ENCODE measurements around the gene PIP5K1C. TPM values are rescaled to one million over a fixed set of nuclear protein-coding genes. Genes with fewer than 3 reads are reported as not detected.

Gene PIP5K1C
- total RNA-seq, 1 experiment from 2014 or later: 20.0 TPM

- H3K4me2 ChIP-seq: no peak overlapping the region
- no peaks in the 10 kb centered on the region for H3K27me3 ChIP-seq (ENCODE audit: insufficient read depth, low read depth)
- H3K36me3 ChIP-seq (ENCODE audit: low read depth): no peaks in the 10 kb centered on the region
- intact Hi-C loops (cut with micrococcal nuclease; ENCODE audit: unreplicated experiment): no loop called here
- H3F3A ChIP-seq (ENCODE audit: insufficient read depth, low read depth): no peaks in the 10 kb centered on the region
- H2AFZ ChIP-seq: no peak overlapping the region
- H3K4me3 ChIP-seq: no peak overlapping the region
- H3K79me2 ChIP-seq (ENCODE audit: low read depth): no peaks in the 10 kb centered on the region
- no peaks in the 10 kb centered on the region for H3K4me1 ChIP-seq (replicated peaks; ENCODE audit: insufficient read depth)
- no peaks in the 10 kb centered on the region for H3K9me2 ChIP-seq (ENCODE audit: insufficient read depth)
- ChIA-PET CTCF (no interaction called here), POLR2A (ENCODE audit: unreplicated experiment) (no interaction called here)
- no peaks in the 10 kb centered on the region for H3K9me3 ChIP-seq (ENCODE audit: insufficient read depth, low read depth)
- TF ChIP-seq EZH2 (IDR thresholded peaks at IDR 0.05; ENCODE audit: low read depth): no peak
- TF ChIP-seq, protein P1, sequence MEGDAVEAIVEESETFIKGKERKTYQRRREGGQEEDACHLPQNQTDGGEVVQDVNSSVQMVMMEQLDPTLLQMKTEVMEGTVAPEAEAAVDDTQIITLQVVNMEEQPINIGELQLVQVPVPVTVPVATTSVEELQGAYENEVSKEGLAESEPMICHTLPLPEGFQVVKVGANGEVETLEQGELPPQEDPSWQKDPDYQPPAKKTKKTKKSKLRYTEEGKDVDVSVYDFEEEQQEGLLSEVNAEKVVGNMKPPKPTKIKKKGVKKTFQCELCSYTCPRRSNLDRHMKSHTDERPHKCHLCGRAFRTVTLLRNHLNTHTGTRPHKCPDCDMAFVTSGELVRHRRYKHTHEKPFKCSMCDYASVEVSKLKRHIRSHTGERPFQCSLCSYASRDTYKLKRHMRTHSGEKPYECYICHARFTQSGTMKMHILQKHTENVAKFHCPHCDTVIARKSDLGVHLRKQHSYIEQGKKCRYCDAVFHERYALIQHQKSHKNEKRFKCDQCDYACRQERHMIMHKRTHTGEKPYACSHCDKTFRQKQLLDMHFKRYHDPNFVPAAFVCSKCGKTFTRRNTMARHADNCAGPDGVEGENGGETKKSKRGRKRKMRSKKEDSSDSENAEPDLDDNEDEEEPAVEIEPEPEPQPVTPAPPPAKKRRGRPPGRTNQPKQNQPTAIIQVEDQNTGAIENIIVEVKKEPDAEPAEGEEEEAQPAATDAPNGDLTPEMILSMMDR (conservative IDR thresholded peaks at IDR 0.05): no peak
- no peak overlapping the region for H3K27ac ChIP-seq
- H4K20me1 ChIP-seq (ENCODE audit: insufficient read depth): no peaks in the 10 kb centered on the region
- no peak for DNase-seq
- BruUV-seq (replicated peaks): no TSS peak
These were observed 61.8 kb downstream of the PIP5K1C start for GRCh38 chr19:3638208-3639193.

DNA sequence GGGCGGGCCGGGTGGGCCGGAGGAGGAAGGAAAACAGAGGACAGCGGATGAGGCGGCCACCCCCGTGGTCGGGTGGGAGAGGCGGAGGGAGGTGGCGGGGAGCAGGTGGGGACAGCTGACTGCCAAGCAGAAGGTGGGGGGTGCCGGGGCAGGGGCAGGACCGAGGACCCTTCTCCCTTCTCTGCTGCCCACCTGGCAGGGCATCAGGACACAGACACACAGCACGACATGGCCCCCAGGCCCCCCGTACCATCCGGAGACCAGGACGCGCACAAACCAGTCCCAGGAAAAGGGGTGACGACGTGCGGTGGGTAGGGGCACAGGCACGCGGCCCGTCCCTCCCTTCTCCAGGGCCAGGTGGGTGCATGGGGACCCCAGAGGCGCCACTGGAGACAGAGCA lies 62.6 kb downstream of the PIP5K1C start:
- Histone ChIP-seq H2AFZ (no peak overlapping the region), H3K4me1 (replicated peaks; ENCODE audit: insufficient read depth) (no peaks in the 10 kb centered on the region), H4K20me1 (ENCODE audit: insufficient read depth) (no peaks in the 10 kb centered on the region), H3K27me3 (ENCODE audit: insufficient read depth, low read depth) (no peaks in the 10 kb centered on the region), H3K4me2 (no peak overlapping the region), H3K4me3 (no peak overlapping the region), H3K36me3 (ENCODE audit: low read depth) (no peaks in the 10 kb centered on the region), H3K79me2 (ENCODE audit: low read depth) (no peaks in the 10 kb centered on the region), H3K9me3 (ENCODE audit: insufficient read depth, low read depth) (no peaks in the 10 kb centered on the region), H3F3A (ENCODE audit: insufficient read depth, low read depth) (no peaks in the 10 kb centered on the region), H3K27ac (no peak overlapping the region), H3K9me2 (ENCODE audit: insufficient read depth) (no peaks in the 10 kb centered on the region)
- no TSS peak for BruUV-seq (replicated peaks)
- TF ChIP-seq, protein P1 (conservative IDR thresholded peaks at IDR 0.05): no peak
- TF ChIP-seq EZH2 (IDR thresholded peaks at IDR 0.05; ENCODE audit: low read depth): no peak
- intact Hi-C loops (cut with micrococcal nuclease; ENCODE audit: unreplicated experiment): no loop called here
- CTCF ChIA-PET: no interaction called here
- POLR2A ChIA-PET (ENCODE audit: unreplicated experiment): no interaction called here
- DNase-seq: no peak

DNA sequence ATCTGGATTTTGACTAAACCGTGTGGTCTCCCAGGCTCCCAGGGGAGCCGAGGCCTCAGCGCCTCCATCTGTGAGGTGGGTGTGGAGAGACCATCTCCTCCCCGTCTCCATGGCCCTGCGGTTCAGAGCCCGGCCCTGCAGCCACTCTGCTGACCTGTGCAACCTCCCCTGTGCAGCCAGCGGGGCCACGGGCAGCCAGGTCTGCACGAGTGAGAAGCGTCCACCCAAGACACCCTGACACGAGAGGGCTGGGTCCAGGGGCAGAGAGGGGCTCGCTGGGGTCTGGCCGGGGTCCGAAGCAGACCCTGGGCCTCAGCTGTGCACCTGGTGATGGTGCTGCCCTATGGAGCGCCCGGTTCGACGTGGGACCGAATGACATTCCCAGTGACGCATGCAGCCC lies 63.3 kb downstream of the PIP5K1C start:
- H3K4me2 ChIP-seq: no peak overlapping the region
- no peak for TF ChIP-seq EZH2 (IDR thresholded peaks at IDR 0.05; ENCODE audit: low read depth)
- TF ChIP-seq, protein P1 (conservative IDR thresholded peaks at IDR 0.05): no peak
- intact Hi-C loops (cut with micrococcal nuclease; ENCODE audit: unreplicated experiment): no loop called here
- H3K9me2 ChIP-seq (ENCODE audit: insufficient read depth): no peaks in the 10 kb centered on the region
- no peaks in the 10 kb centered on the region for H3K36me3 ChIP-seq (ENCODE audit: low read depth)
- no peak overlapping the region for H2AFZ ChIP-seq
- ChIA-PET CTCF (no interaction called here), POLR2A (ENCODE audit: unreplicated experiment) (no interaction called here)
- no peaks in the 10 kb centered on the region for H3K4me1 ChIP-seq (replicated peaks; ENCODE audit: insufficient read depth)
- H3K27ac ChIP-seq: no peak overlapping the region
- H3K27me3 ChIP-seq (ENCODE audit: insufficient read depth, low read depth): no peaks in the 10 kb centered on the region
- no TSS peak for BruUV-seq (replicated peaks)
- H3K9me3 ChIP-seq (ENCODE audit: insufficient read depth, low read depth): no peaks in the 10 kb centered on the region
- no peaks in the 10 kb centered on the region for H3F3A ChIP-seq (ENCODE audit: insufficient read depth, low read depth)
- H4K20me1 ChIP-seq (ENCODE audit: insufficient read depth): no peaks in the 10 kb centered on the region
- H3K4me3 ChIP-seq: no peak overlapping the region
- H3K79me2 ChIP-seq (ENCODE audit: low read depth): no peaks in the 10 kb centered on the region
- no peak for DNase-seq
